Neural crest cell (in vitro differentiated cells): ENCODE results near the gene HMGA1. TPM values are rescaled to one million over a fixed set of nuclear protein-coding genes. Genes with fewer than 3 reads are reported as not detected.

ENCODE experiments used
- DNase-seq: peaks from one replicate; pipeline ENCODE4 v3.0.0; 2021; ENCODE audit warnings: low read depth, mixed read lengths, low spot score
- H3K27ac Mint-ChIP-seq: one replicate; pipeline ENCODE4 v1.8.0; 2021; ENCODE audit warnings: mild to moderate bottlenecking, mixed read lengths; ENCODE audit not compliant: unreplicated experiment
- H3K27me3 Mint-ChIP-seq: 2 replicates; pipeline ENCODE4 v1.8.0; 2021; ENCODE audit warnings: low read depth, mild to moderate bottlenecking, mixed read lengths
- H3K36me3 Mint-ChIP-seq: 2 replicates; pipeline ENCODE4 v1.8.0; 2021; ENCODE audit warnings: low read depth, mild to moderate bottlenecking, mixed read lengths
- H3K4me1 Mint-ChIP-seq: 2 replicates; pipeline ENCODE4 v1.8.0; 2021; ENCODE audit warnings: mixed read lengths
- H3K4me3 Mint-ChIP-seq: one replicate; pipeline ENCODE4 v1.8.0; 2021; ENCODE audit warnings: mild to moderate bottlenecking, mixed read lengths
- H3K9me3 Mint-ChIP-seq: 2 replicates; pipeline ENCODE4 v1.8.0; 2021; ENCODE audit warnings: mixed read lengths
- microRNA-seq: library from miRNA; unstranded; fragments of <30 nt; microRNA quantifications from one replicate; pipeline ENCODE4, GENCODE V29; 2020
- total RNA-seq: library from RNA; stranded (reverse); gene quantifications from 2 replicates; pipeline ENCODE4 v1.2.1, GENCODE V29; 2021
- TF ChIP-seq, protein P1 (sequence below): fragments of 200-600 bp; sonication (generic); conservative IDR thresholded peaks from 2 replicates; pipeline ENCODE4 v1.5.0; 2021; ENCODE audit warnings: antibody characterized with exemption, mild to moderate bottlenecking

HMGA1 gene
- total RNA-seq, 1 donor from 2014 or later: 1,143 TPM

- Mint-ChIP-seq H3K9me3 (no peaks in the 10 kb centered on the region), H3K4me1 (no peaks in the 10 kb centered on the region), H3K27me3 (no peaks in the 10 kb centered on the region), H3K27ac (peak overlapping the region; percentile 43), H3K4me3 (no peak overlapping the region), H3K36me3 (peaks cover 12% of the 10 kb centered on the region)
- no peak for DNase-seq
- TF ChIP-seq, protein P1, sequence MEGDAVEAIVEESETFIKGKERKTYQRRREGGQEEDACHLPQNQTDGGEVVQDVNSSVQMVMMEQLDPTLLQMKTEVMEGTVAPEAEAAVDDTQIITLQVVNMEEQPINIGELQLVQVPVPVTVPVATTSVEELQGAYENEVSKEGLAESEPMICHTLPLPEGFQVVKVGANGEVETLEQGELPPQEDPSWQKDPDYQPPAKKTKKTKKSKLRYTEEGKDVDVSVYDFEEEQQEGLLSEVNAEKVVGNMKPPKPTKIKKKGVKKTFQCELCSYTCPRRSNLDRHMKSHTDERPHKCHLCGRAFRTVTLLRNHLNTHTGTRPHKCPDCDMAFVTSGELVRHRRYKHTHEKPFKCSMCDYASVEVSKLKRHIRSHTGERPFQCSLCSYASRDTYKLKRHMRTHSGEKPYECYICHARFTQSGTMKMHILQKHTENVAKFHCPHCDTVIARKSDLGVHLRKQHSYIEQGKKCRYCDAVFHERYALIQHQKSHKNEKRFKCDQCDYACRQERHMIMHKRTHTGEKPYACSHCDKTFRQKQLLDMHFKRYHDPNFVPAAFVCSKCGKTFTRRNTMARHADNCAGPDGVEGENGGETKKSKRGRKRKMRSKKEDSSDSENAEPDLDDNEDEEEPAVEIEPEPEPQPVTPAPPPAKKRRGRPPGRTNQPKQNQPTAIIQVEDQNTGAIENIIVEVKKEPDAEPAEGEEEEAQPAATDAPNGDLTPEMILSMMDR: no peak
These were observed 59.0 kb downstream of the HMGA1 start for GRCh38 chr6:34295721-34296120.

Small RNAs within 50 kb of the gene (microRNA-seq; reads per million reads assigned to microRNA genes)
- not detected for gene MIR6835

Other genes with a start within 250 kb of the HMGA1 start
- gene GRM4, start 90.8 kb upstream of the HMGA1 start, total RNA-seq: not detected in 2 replicates
- gene SMIM29, start 12.1 kb downstream of the HMGA1 start, total RNA-seq: 13.5 and 13.9 TPM in 2 replicates
- 47.5 and 50.0 TPM in 2 replicates for gene NUDT3, start 155.8 kb downstream of the HMGA1 start, total RNA-seq
- 1,626 and 1,641 TPM in 2 replicates for gene RPS10, start 189.2 kb downstream of the HMGA1 start, total RNA-seq
- gene PACSIN1, start 229.2 kb downstream of the HMGA1 start, total RNA-seq: 0.30 and 0.44 TPM in 2 replicates